H9 (cell line): ENCODE measurements around the gene PLCD3. TPM values are rescaled to one million over a fixed set of nuclear protein-coding genes. Genes with fewer than 3 reads are reported as not detected.

Source experiments
- DNase-seq: peaks from one replicate; pipeline ENCODE4 v3.0.0-alpha.2; 2017
- H2AFZ ChIP-seq: one replicate; pipeline ENCODE4 v1.6.1; 2013; ENCODE audit warnings: mild to moderate bottlenecking, low read length, control low read depth, moderate library complexity
- H2AK5ac ChIP-seq: 2 replicates; pipeline ENCODE4 v1.6.1; 2013; ENCODE audit warnings: low read length, control low read depth, mixed read lengths; ENCODE audit not compliant: insufficient read length
- H2BK120ac ChIP-seq: one replicate; pipeline ENCODE4 v1.6.1; 2013; ENCODE audit warnings: low read depth, mild to moderate bottlenecking, low read length, control low read depth, inconsistent platforms; ENCODE audit not compliant: poor library complexity, severe bottlenecking
- H2BK12ac ChIP-seq: 2 replicates; pipeline ENCODE4 v1.6.1; 2013; ENCODE audit warnings: low read length, control low read depth, mixed read lengths, low read depth; ENCODE audit not compliant: insufficient read length
- H2BK15ac ChIP-seq: 2 replicates; pipeline ENCODE4 v1.6.1; 2013; ENCODE audit warnings: low read depth, low read length, control low read depth
- H2BK20ac ChIP-seq: one replicate; pipeline ENCODE4 v1.6.1; 2013; ENCODE audit warnings: low read depth, mild to moderate bottlenecking, low read length, control low read depth, inconsistent platforms; ENCODE audit not compliant: poor library complexity, severe bottlenecking
- H2BK5ac ChIP-seq: 2 replicates; pipeline ENCODE4 v1.6.1; 2013; ENCODE audit warnings: low read length, control low read depth, mixed read lengths; ENCODE audit not compliant: insufficient read length
- H3K14ac ChIP-seq: 2 replicates; pipeline ENCODE4 v1.6.1; 2013; ENCODE audit warnings: low read length, control low read depth; ENCODE audit not compliant: insufficient read depth
- H3K18ac ChIP-seq: 2 replicates; pipeline ENCODE4 v1.6.1; 2013; ENCODE audit warnings: low read depth, mild to moderate bottlenecking, mixed read lengths, low read length, control low read depth; ENCODE audit not compliant: insufficient read length
- H3K23ac ChIP-seq: 2 replicates; pipeline ENCODE4 v1.6.1; 2013; ENCODE audit warnings: low read length, control low read depth, mixed read lengths, low read depth; ENCODE audit not compliant: insufficient read length
- H3K23me2 ChIP-seq: 2 replicates; pipeline ENCODE4 v1.6.1; 2013; ENCODE audit warnings: low read depth, mild to moderate bottlenecking, mixed read lengths, low read length, control low read depth; ENCODE audit not compliant: insufficient read length, poor library complexity, severe bottlenecking
- H3K27ac ChIP-seq: 2 replicates; pipeline ENCODE4 v1.5.1; 2013; ENCODE audit warnings: low read length, control low read depth, mixed read lengths, low read depth; ENCODE audit not compliant: insufficient read length
- H3K27me3 ChIP-seq: 2 replicates; pipeline ENCODE4 v1.6.1; 2013; ENCODE audit warnings: low read length, control low read depth, inconsistent platforms; ENCODE audit not compliant: insufficient read depth
- H3K4ac ChIP-seq: 2 replicates; pipeline ENCODE4 v1.6.1; 2013; ENCODE audit warnings: low read depth, mild to moderate bottlenecking, control low read depth, inconsistent platforms, low read length, moderate library complexity
- H3K4me1 ChIP-seq: 2 replicates; pipeline ENCODE4 v1.6.1; 2013; ENCODE audit warnings: low read length, control low read depth, inconsistent platforms; ENCODE audit not compliant: insufficient read depth
- H3K4me2 ChIP-seq: 2 replicates; pipeline ENCODE4 v1.6.1; 2013; ENCODE audit warnings: low read length, control low read depth, mixed read lengths; ENCODE audit not compliant: insufficient read length, insufficient read depth
- H3K56ac ChIP-seq: 2 replicates; pipeline ENCODE4 v1.6.1; 2013; ENCODE audit warnings: low read depth, mild to moderate bottlenecking, mixed read lengths, low read length, control low read depth; ENCODE audit not compliant: insufficient read length
- H3K79me1 ChIP-seq: 2 replicates; pipeline ENCODE4 v1.6.1; 2013; ENCODE audit warnings: low read depth, mild to moderate bottlenecking, moderate library complexity, low read length, control low read depth, inconsistent platforms; ENCODE audit not compliant: insufficient read depth, poor library complexity, severe bottlenecking
- H3K79me2 ChIP-seq: 2 replicates; pipeline ENCODE4 v1.6.1; 2013; ENCODE audit warnings: low read length, control low read depth, inconsistent platforms; ENCODE audit not compliant: insufficient read depth
- H3K9ac ChIP-seq: 2 replicates; pipeline ENCODE4 v1.6.1; 2013; ENCODE audit warnings: low read length, control low read depth, mixed read lengths; ENCODE audit not compliant: insufficient read length; ENCODE audit errors: extremely low read depth
- H3K9me3 ChIP-seq: one replicate; pipeline ENCODE4 v1.6.1; 2013; ENCODE audit warnings: low read depth, low read length, inconsistent platforms; ENCODE audit not compliant: control insufficient read depth
- H3T11ph ChIP-seq: one replicate; pipeline ENCODE4 v1.6.1; 2013; ENCODE audit warnings: mild to moderate bottlenecking, low read length, control low read depth, inconsistent platforms
- H4K20me1 ChIP-seq: one replicate; pipeline ENCODE4 v1.6.1; 2013; ENCODE audit not compliant: control insufficient read depth, insufficient read length, insufficient read depth
- H4K5ac ChIP-seq: 2 replicates; pipeline ENCODE4 v1.6.1; 2013; ENCODE audit warnings: low read depth, mild to moderate bottlenecking, mixed read lengths, low read length, control low read depth; ENCODE audit not compliant: insufficient read length
- H4K8ac ChIP-seq: replicated peaks from 2 replicates; pipeline ENCODE4 v1.6.1; 2013; ENCODE audit warnings: low read length, control low read depth, mixed read lengths, low read depth; ENCODE audit not compliant: insufficient read length
- H4K91ac ChIP-seq: 2 replicates; pipeline ENCODE4 v1.6.1; 2013; ENCODE audit warnings: low read depth, mild to moderate bottlenecking, moderate library complexity, mixed read lengths, low read length, control low read depth; ENCODE audit not compliant: insufficient read length
- H3K27ac Mint-ChIP-seq, 3 experiments: 2 replicates in 2 of 3; 3 replicates in 1 of 3; pipeline ENCODE4 v1.8.0; 2020 to 2021; ENCODE audit warnings: mixed read lengths in 3 of 3, mild to moderate bottlenecking in 1 of 3, moderate library complexity in 1 of 3
- H3K27me3 Mint-ChIP-seq: 2 replicates; pipeline ENCODE4 v1.8.0; 2021; ENCODE audit warnings: low read depth, mild to moderate bottlenecking, moderate library complexity, mixed read lengths
- H3K36me3 Mint-ChIP-seq, 3 experiments: 2 replicates in 2 of 3; 3 replicates in 1 of 3; pipeline ENCODE4 v1.8.0; 2020 to 2021; ENCODE audit warnings: low read depth in 3 of 3, mixed read lengths in 3 of 3; ENCODE audit not compliant: insufficient read depth in 1 of 3
- H3K4me1 Mint-ChIP-seq, 2 experiments: 2 replicates each; pipeline ENCODE4 v1.8.0; 2020; ENCODE audit warnings: mixed read lengths in 2 of 2
- H3K4me3 Mint-ChIP-seq, 2 experiments: 2 replicates in 1 of 2; 3 replicates in 1 of 2; pipeline ENCODE4 v1.8.0; 2020 to 2021; ENCODE audit warnings: mild to moderate bottlenecking in 2 of 2, mixed read lengths in 2 of 2, moderate library complexity in 1 of 2
- H3K9me3 Mint-ChIP-seq, 2 experiments: 2 replicates in 1 of 2; 3 replicates in 1 of 2; pipeline ENCODE4 v1.8.0; 2020; ENCODE audit warnings: mild to moderate bottlenecking in 2 of 2, mixed read lengths in 2 of 2, moderate library complexity in 1 of 2
- WGBS: extraction: QIAGEN DNeasy Blood & Tissue Kit; methylation state at CpG from one replicate; pipeline ENCODE4 v1.1.7; 2013; ENCODE audit warnings: missing lambda C conversion rate, low lambda C conversion rate, mixed read lengths; ENCODE audit not compliant: insufficient read length; ENCODE audit errors: extremely low coverage; 5-methylcytosine and 5-hydroxymethylcytosine counted together
- long read RNA-seq: library from polyadenylated mRNA; unstranded; transcript quantifications from one replicate; pipeline ENCODE4 v2.0.0, GENCODE V29; 2020
- total RNA-seq: library from RNA; stranded (reverse); gene quantifications from 2 replicates; pipeline ENCODE4 v1.2.1, GENCODE V29; 2021
- TF ChIP-seq, protein P1 (sequence below): fragments of 200-600 bp; sonication (generic); conservative IDR thresholded peaks from 3 replicates; pipeline ENCODE4 v1.8.0; 2021; ENCODE audit warnings: antibody characterized with exemption, mild to moderate bottlenecking

PLCD3 gene, protein sequence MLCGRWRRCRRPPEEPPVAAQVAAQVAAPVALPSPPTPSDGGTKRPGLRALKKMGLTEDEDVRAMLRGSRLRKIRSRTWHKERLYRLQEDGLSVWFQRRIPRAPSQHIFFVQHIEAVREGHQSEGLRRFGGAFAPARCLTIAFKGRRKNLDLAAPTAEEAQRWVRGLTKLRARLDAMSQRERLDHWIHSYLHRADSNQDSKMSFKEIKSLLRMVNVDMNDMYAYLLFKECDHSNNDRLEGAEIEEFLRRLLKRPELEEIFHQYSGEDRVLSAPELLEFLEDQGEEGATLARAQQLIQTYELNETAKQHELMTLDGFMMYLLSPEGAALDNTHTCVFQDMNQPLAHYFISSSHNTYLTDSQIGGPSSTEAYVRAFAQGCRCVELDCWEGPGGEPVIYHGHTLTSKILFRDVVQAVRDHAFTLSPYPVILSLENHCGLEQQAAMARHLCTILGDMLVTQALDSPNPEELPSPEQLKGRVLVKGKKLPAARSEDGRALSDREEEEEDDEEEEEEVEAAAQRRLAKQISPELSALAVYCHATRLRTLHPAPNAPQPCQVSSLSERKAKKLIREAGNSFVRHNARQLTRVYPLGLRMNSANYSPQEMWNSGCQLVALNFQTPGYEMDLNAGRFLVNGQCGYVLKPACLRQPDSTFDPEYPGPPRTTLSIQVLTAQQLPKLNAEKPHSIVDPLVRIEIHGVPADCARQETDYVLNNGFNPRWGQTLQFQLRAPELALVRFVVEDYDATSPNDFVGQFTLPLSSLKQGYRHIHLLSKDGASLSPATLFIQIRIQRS
- 41.6 and 48.5 TPM in 2 replicates for total RNA-seq
- long read RNA-seq, partial matches to known transcripts, result 13 of 17 reads
- long read RNA-seq, other reads (novel, unspliced or antisense), result 4 of 17 reads

GRCh38 chr17:45132320-45132571 is at the start of gene PLCD3:
PLCD3 (minus strand) TSS chr17:45132515; CDS start chr17:45132410, 105 bp downstream.
- Histone ChIP-seq H2BK5ac (no peak within 1 kb of the TSS), H3K18ac (no peak within 1 kb of the TSS), H3K23me2 (peaks cover 14% of the 10 kb centered on the region), H2BK15ac (no peak within 1 kb of the TSS), H4K8ac (no peak within 1 kb of the TSS), H2BK12ac (no peak within 1 kb of the TSS), H3K56ac (no peak within 1 kb of the TSS), H3K4ac (no peak within 1 kb of the TSS), H2AK5ac (no peak within 1 kb of the TSS), H4K5ac (no peak within 1 kb of the TSS), H3K4me2 (peak within 1 kb of the TSS; percentile 66), H3K79me2 (no peaks in the 10 kb centered on the region), H3K27me3 (no peaks in the 10 kb centered on the region), H3T11ph (no peak within 1 kb of the TSS), H2AFZ (no peak within 1 kb of the TSS), H3K23ac (no peak within 1 kb of the TSS), H3K27ac (no peak within 1 kb of the TSS), H2BK120ac (no peak within 1 kb of the TSS), H3K79me1 (no peaks in the 10 kb centered on the region), H4K91ac (no peak within 1 kb of the TSS), H3K9me3 (no peaks in the 10 kb centered on the region), H3K4me1 (no peaks in the 10 kb centered on the region; the same call in 1 of the 2 replicates), H3K9ac (no peak within 1 kb of the TSS), H4K20me1 (no peaks in the 10 kb centered on the region), H3K14ac (peak within 1 kb of the TSS; percentile 23; the same call in 1 of the 2 replicates), H2BK20ac (no peak within 1 kb of the TSS)
- no peaks in the 10 kb centered on the region; the same call in 1 of the 2 replicates for H3K27me3 Mint-ChIP-seq
- no CpG with 5 or more reads among the region's 36 CpGs for WGBS
- peaks cover 3 to 5% of the 10 kb centered on the region in 2 experiments; a peak in 4 of 5 replicates for H3K9me3 Mint-ChIP-seq
- no peak for DNase-seq
- peak within 1 kb of the TSS in 1 of 3 experiments; percentile 57; a peak in 1 of 7 replicates for H3K27ac Mint-ChIP-seq
- no peaks in the 10 kb centered on the region for H3K36me3 Mint-ChIP-seq
- peak within 1 kb of the TSS; percentile 73 to 85 for H3K4me3 Mint-ChIP-seq
- peaks cover 32 to 36% of the 10 kb centered on the region in 2 experiments for H3K4me1 Mint-ChIP-seq
- TF ChIP-seq, protein P1, sequence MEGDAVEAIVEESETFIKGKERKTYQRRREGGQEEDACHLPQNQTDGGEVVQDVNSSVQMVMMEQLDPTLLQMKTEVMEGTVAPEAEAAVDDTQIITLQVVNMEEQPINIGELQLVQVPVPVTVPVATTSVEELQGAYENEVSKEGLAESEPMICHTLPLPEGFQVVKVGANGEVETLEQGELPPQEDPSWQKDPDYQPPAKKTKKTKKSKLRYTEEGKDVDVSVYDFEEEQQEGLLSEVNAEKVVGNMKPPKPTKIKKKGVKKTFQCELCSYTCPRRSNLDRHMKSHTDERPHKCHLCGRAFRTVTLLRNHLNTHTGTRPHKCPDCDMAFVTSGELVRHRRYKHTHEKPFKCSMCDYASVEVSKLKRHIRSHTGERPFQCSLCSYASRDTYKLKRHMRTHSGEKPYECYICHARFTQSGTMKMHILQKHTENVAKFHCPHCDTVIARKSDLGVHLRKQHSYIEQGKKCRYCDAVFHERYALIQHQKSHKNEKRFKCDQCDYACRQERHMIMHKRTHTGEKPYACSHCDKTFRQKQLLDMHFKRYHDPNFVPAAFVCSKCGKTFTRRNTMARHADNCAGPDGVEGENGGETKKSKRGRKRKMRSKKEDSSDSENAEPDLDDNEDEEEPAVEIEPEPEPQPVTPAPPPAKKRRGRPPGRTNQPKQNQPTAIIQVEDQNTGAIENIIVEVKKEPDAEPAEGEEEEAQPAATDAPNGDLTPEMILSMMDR, result no peak
